ENCODE measurements around the gene PRKAR1B. TPM values are rescaled to one million over a fixed set of nuclear protein-coding genes. Genes with fewer than 3 reads are reported as not detected.

PRKAR1B gene
- total RNA-seq, 1 experiment from 2014 or later: 14.1 TPM

- H3K36me3 ChIP-seq (ENCODE audit: control insufficient read depth in 1 of 2, insufficient read depth in 2 of 2, low read length in 2 of 2): no peaks in the 10 kb centered on the region
- no peaks in the 10 kb centered on the region for H3K79me2 ChIP-seq (ENCODE audit: insufficient read depth, low read length)
- BruUV-seq (replicated peaks): no TSS peak
- POLR2A ChIA-PET: no interaction called here
- H3K4me1 ChIP-seq (ENCODE audit: control insufficient read depth in 1 of 2, insufficient read depth in 2 of 2, low read length in 2 of 2): no peaks in the 10 kb centered on the region
- DNase-seq (ENCODE audit: low read depth, low spot score) (no peak), ATAC-seq (no peak)
- H3K9me3 ChIP-seq (ENCODE audit: control insufficient read depth in 1 of 2, insufficient read depth in 1 of 2, low read depth in 1 of 2, low read length in 2 of 2): no peaks in the 10 kb centered on the region
- no peak overlapping the region for H3K4me2 ChIP-seq (ENCODE audit: low read length)
- no peaks in the 10 kb centered on the region for H4K20me1 ChIP-seq (ENCODE audit: insufficient read depth)
- H3K27ac ChIP-seq (ENCODE audit: low read depth, low read length): no peak overlapping the region
- CTCF ChIA-PET: no interaction called here
- no peaks in the 10 kb centered on the region for H3K27me3 ChIP-seq (ENCODE audit: insufficient read depth, low read length)
- H2AFZ ChIP-seq (ENCODE audit: low read depth, low read length, poor library complexity, severe bottlenecking): no peak overlapping the region
- no peak overlapping the region for H3K9ac ChIP-seq (ENCODE audit: low read length)
- H3K4me3 ChIP-seq (replicated peaks in 1 of 2; ENCODE audit: low read depth in 1 of 2, low read length in 2 of 2): no peak overlapping the region
- TF ChIP-seq REST (IDR thresholded peaks at IDR 0.05; ENCODE audit: low read depth) (no peak), YY1 (IDR thresholded peaks at IDR 0.05; ENCODE audit: extremely low read depth, insufficient replicate concordance, low read depth, low read length) (no peak), ELF1 (IDR thresholded peaks at IDR 0.05; ENCODE audit: borderline replicate concordance, low read depth) (no peak), ZBTB33 (IDR thresholded peaks at IDR 0.05; ENCODE audit: extremely low read depth, insufficient replicate concordance, low read length) (no peak), FOSL1 (IDR thresholded peaks at IDR 0.05; ENCODE audit: low read depth) (no peak)
- intact Hi-C loops (cut with micrococcal nuclease): no loop called here
- RAD21 ChIA-PET (ENCODE audit: low non-redundant PET in 1 of 2, low total read pairs in 2 of 2, uncharacterized antibody in 2 of 2, unreplicated experiment in 2 of 2): no interaction called here
- no peaks in the 10 kb centered on the region for H3K9me2 ChIP-seq (ENCODE audit: insufficient read depth)
Observed at GRCh38 chr7:597348-598178, 129.5 kb downstream of the PRKAR1B start.

Data from HCT116 (cell line).